Measurements from ENCODE around the gene SRRM4.

The SRRM4 gene

GRCh38 chr12:119167902-119168301 lies 186.6 kb downstream of the SRRM4 start:
- no peak overlapping the region for H3K27ac ChIP-seq (ENCODE audit: low read depth, low read length, poor library complexity, severe bottlenecking)
- no peaks in the 10 kb centered on the region for H3K9me3 ChIP-seq (ENCODE audit: low read length)
- no peaks in the 10 kb centered on the region for H3K9me2 ChIP-seq (ENCODE audit: low read depth, low read length)
- H3K4me1 ChIP-seq (ENCODE audit: insufficient read depth, low read length, severe bottlenecking) = no peaks in the 10 kb centered on the region
- no peaks in the 10 kb centered on the region for H3F3A ChIP-seq (ENCODE audit: insufficient read depth, low read length)
- no peaks in the 10 kb centered on the region for H3K27me3 ChIP-seq (ENCODE audit: insufficient read depth, low read length)
- no peak for TF ChIP-seq EZH2 (IDR thresholded peaks at IDR 0.05; ENCODE audit: borderline replicate concordance, low read length)
- TF ChIP-seq, protein P1, sequence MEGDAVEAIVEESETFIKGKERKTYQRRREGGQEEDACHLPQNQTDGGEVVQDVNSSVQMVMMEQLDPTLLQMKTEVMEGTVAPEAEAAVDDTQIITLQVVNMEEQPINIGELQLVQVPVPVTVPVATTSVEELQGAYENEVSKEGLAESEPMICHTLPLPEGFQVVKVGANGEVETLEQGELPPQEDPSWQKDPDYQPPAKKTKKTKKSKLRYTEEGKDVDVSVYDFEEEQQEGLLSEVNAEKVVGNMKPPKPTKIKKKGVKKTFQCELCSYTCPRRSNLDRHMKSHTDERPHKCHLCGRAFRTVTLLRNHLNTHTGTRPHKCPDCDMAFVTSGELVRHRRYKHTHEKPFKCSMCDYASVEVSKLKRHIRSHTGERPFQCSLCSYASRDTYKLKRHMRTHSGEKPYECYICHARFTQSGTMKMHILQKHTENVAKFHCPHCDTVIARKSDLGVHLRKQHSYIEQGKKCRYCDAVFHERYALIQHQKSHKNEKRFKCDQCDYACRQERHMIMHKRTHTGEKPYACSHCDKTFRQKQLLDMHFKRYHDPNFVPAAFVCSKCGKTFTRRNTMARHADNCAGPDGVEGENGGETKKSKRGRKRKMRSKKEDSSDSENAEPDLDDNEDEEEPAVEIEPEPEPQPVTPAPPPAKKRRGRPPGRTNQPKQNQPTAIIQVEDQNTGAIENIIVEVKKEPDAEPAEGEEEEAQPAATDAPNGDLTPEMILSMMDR (IDR thresholded peaks at IDR 0.05; ENCODE audit: low read length) = no peak
- no peak overlapping the region for H3K4me2 ChIP-seq (ENCODE audit: low read length)
- H3K36me3 ChIP-seq (ENCODE audit: insufficient read depth, low read length) = no peaks in the 10 kb centered on the region
- no peak overlapping the region for H3K9ac ChIP-seq (ENCODE audit: low read length)
- no peaks in the 10 kb centered on the region for H4K20me1 ChIP-seq (ENCODE audit: insufficient read depth, low read length)
- no peaks in the 10 kb centered on the region for H3K79me2 ChIP-seq (ENCODE audit: insufficient read depth, low read length)
- no peak overlapping the region for H2AFZ ChIP-seq (ENCODE audit: low read length)
- no peak overlapping the region for H3K4me3 ChIP-seq (ENCODE audit: low read depth, low read length, poor library complexity, severe bottlenecking)

DNA sequence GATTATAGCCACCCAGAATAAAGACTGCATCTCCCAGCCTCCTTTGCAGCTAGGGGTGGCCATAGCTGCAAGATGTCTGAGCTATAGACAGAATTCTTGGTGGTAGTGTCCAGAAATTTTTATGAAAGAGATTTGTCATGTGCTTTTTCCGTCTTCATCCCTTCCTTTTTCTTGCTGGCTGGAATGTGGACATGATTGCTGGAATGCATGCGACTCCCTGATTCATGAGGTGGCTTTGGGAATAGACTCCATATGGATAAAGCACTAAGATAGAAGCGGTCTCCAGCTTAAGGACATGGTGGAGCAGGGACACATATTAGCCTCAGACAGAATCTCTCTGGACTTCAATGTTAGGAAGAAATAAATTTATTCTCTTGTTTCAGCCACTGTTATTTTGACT lies 187.4 kb downstream of the SRRM4 start:
- no peaks in the 10 kb centered on the region for H3K36me3 ChIP-seq (ENCODE audit: insufficient read depth, low read length)
- no peak overlapping the region for H3K4me3 ChIP-seq (ENCODE audit: low read depth, low read length, poor library complexity, severe bottlenecking)
- H3K4me1 ChIP-seq (ENCODE audit: insufficient read depth, low read length, severe bottlenecking) = no peaks in the 10 kb centered on the region
- H4K20me1 ChIP-seq (ENCODE audit: insufficient read depth, low read length) = no peaks in the 10 kb centered on the region
- H3K27me3 ChIP-seq (ENCODE audit: insufficient read depth, low read length) = no peaks in the 10 kb centered on the region
- no peaks in the 10 kb centered on the region for H3F3A ChIP-seq (ENCODE audit: insufficient read depth, low read length)
- no peak overlapping the region for H3K4me2 ChIP-seq (ENCODE audit: low read length)
- H3K79me2 ChIP-seq (ENCODE audit: insufficient read depth, low read length) = no peaks in the 10 kb centered on the region
- H3K9ac ChIP-seq (ENCODE audit: low read length) = no peak overlapping the region
- H3K9me3 ChIP-seq (ENCODE audit: low read length) = no peaks in the 10 kb centered on the region
- no peak for TF ChIP-seq EZH2 (IDR thresholded peaks at IDR 0.05; ENCODE audit: borderline replicate concordance, low read length)
- TF ChIP-seq, protein P1 (IDR thresholded peaks at IDR 0.05; ENCODE audit: low read length) = no peak
- H2AFZ ChIP-seq (ENCODE audit: low read length) = no peak overlapping the region
- H3K9me2 ChIP-seq (ENCODE audit: low read depth, low read length) = no peaks in the 10 kb centered on the region
- no peak overlapping the region for H3K27ac ChIP-seq (ENCODE audit: low read depth, low read length, poor library complexity, severe bottlenecking)

GRCh38 chr12:119169150-119169549 lies 187.8 kb downstream of the SRRM4 start:
- no peak overlapping the region for H3K4me3 ChIP-seq (ENCODE audit: low read depth, low read length, poor library complexity, severe bottlenecking)
- no peaks in the 10 kb centered on the region for H3K4me1 ChIP-seq (ENCODE audit: insufficient read depth, low read length, severe bottlenecking)
- H2AFZ ChIP-seq (ENCODE audit: low read length) = no peak overlapping the region
- H4K20me1 ChIP-seq (ENCODE audit: insufficient read depth, low read length) = no peaks in the 10 kb centered on the region
- no peaks in the 10 kb centered on the region for H3K9me2 ChIP-seq (ENCODE audit: low read depth, low read length)
- H3K79me2 ChIP-seq (ENCODE audit: insufficient read depth, low read length) = no peaks in the 10 kb centered on the region
- H3F3A ChIP-seq (ENCODE audit: insufficient read depth, low read length) = no peaks in the 10 kb centered on the region
- TF ChIP-seq, protein P1 (IDR thresholded peaks at IDR 0.05; ENCODE audit: low read length) = no peak
- no peak for TF ChIP-seq EZH2 (IDR thresholded peaks at IDR 0.05; ENCODE audit: borderline replicate concordance, low read length)
- no peak overlapping the region for H3K4me2 ChIP-seq (ENCODE audit: low read length)
- no peak overlapping the region for H3K27ac ChIP-seq (ENCODE audit: low read depth, low read length, poor library complexity, severe bottlenecking)
- H3K9ac ChIP-seq (ENCODE audit: low read length) = no peak overlapping the region
- no peaks in the 10 kb centered on the region for H3K27me3 ChIP-seq (ENCODE audit: insufficient read depth, low read length)
- H3K36me3 ChIP-seq (ENCODE audit: insufficient read depth, low read length) = no peaks in the 10 kb centered on the region
- no peaks in the 10 kb centered on the region for H3K9me3 ChIP-seq (ENCODE audit: low read length)

Measured in OCI-LY1 (cell line).